Adipocyte (in vitro differentiated cells): ENCODE results near the gene IQSEC3.

ENCODE experiments used
- DNase-seq: peaks from one replicate; pipeline ENCODE4 v3.0.0-alpha.2; 2015; ENCODE audit warnings: low read depth
- H3K27me3 ChIP-seq: replicated peaks from 2 replicates; pipeline ENCODE4 v1.7.0; 2013; ENCODE audit warnings: mild to moderate bottlenecking, low read length, moderate library complexity; ENCODE audit not compliant: control insufficient read depth, insufficient read depth
- H3K36me3 ChIP-seq: 2 replicates; pipeline ENCODE4 v1.7.0; 2013; ENCODE audit warnings: low read length, mild to moderate bottlenecking, moderate library complexity; ENCODE audit not compliant: control insufficient read depth, insufficient read depth, severe bottlenecking
- H3K4me1 ChIP-seq: 2 replicates; pipeline ENCODE4 v1.7.0; 2013; ENCODE audit warnings: mild to moderate bottlenecking, low read length, moderate library complexity; ENCODE audit not compliant: control insufficient read depth, insufficient read depth
- H3K4me3 ChIP-seq: 2 replicates; pipeline ENCODE4 v1.7.0; 2013; ENCODE audit warnings: mild to moderate bottlenecking, low read length, moderate library complexity
- H3K9ac ChIP-seq: 2 replicates; pipeline ENCODE4 v1.7.0; 2013; ENCODE audit warnings: mild to moderate bottlenecking, low read length, moderate library complexity
- H3K9me3 ChIP-seq: 2 replicates; pipeline ENCODE4 v1.7.0; 2013; ENCODE audit warnings: mild to moderate bottlenecking, low read length, moderate library complexity; ENCODE audit not compliant: control insufficient read depth

Gene IQSEC3

DNA sequence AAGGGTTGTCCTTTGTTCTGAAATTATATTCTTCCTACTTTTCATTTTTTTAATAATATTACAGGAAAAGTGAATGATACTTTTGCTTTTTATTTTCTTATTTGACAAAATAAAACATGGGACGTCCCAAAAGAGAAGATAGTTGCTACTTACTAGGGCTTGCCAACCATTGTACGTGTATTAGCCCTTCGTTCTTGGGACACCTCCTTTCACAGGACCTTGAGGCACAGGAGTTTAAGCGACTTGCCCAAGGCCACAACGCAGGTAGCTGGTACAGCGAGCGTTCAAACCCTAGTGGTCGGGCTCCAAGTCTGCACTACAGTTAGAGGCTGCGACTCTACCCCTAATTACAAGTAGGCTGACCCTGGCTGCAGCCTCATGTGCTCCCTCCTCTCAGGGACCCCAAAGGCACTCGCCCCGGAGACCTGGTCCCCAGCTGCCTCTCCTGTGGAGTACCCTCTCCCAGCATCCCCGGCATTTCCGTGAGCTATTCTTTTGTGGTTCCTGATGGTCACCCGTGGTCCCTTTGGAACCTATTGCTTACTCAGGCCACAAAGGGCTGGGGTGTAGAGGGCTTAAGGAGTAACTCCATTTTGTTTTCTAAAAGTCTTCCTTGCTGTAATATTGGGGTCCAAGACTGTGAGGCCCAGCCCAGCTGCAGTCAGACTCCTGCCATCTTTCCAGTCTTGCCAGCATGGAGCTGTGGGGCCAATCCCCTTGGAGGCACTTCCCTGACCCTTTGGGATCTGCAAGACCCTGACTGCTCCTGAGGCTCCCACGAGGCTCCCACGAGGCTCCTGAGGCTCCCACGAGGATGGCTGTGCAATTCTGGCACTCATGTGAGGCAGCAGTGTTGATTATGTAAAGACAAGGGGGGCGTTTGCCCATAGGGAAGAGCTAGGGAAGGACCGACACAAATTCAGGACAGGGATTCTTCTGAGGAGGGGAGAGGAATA lies 49.7 kb downstream of the IQSEC3 start:
- H3K4me3 ChIP-seq: no peak overlapping the region
- no peaks in the 10 kb centered on the region for H3K36me3 ChIP-seq
- H3K9ac ChIP-seq: no peak overlapping the region
- no peaks in the 10 kb centered on the region for H3K9me3 ChIP-seq
- DNase-seq: no peak
- peaks cover 81% of the 10 kb centered on the region for H3K27me3 ChIP-seq
- no peaks in the 10 kb centered on the region for H3K4me1 ChIP-seq

GRCh38 chr12:117311-117710 lies 50.7 kb downstream of the IQSEC3 start:
- Histone ChIP-seq H3K9me3 (no peaks in the 10 kb centered on the region), H3K36me3 (no peaks in the 10 kb centered on the region), H3K9ac (no peak overlapping the region), H3K27me3 (peaks cover 83% of the 10 kb centered on the region), H3K4me3 (no peak overlapping the region), H3K4me1 (no peaks in the 10 kb centered on the region)
- no peak for DNase-seq

DNA sequence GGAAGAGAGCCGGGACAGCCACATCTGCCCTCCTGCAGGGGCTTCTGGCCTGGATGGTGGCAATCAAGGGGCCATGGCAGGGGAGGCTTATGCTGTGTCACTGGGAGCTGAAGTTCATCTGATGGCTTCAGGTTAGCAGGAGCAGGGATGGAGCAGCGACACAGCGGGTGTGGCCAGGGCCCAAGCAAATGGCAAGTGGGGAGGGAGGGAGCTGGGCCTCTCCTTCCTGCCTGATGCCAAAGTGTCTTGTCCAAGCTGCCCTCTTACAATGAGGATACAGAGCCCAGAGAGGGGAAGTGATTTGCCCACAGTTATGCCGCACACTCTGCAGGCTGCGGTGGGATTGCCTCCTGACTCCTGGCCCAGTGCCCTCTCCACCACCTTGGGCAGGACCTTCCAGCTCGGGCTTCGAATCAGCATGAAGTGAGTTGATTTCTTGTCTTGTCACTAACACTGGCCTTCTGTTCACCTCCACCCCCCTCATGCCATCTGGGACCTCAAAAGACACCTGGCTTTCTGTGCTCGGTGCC lies 51.3 kb downstream of the IQSEC3 start:
- no peak overlapping the region for H3K9ac ChIP-seq
- DNase-seq: no peak
- H3K27me3 ChIP-seq: peaks cover 86% of the 10 kb centered on the region
- no peak overlapping the region for H3K4me3 ChIP-seq
- no peaks in the 10 kb centered on the region for H3K9me3 ChIP-seq
- H3K36me3 ChIP-seq: no peaks in the 10 kb centered on the region
- no peaks in the 10 kb centered on the region for H3K4me1 ChIP-seq

GRCh38 chr12:118591-118990 lies 52.0 kb downstream of the IQSEC3 start:
- Histone ChIP-seq H3K4me1 (no peaks in the 10 kb centered on the region), H3K9me3 (no peaks in the 10 kb centered on the region), H3K9ac (no peak overlapping the region), H3K4me3 (no peak overlapping the region), H3K27me3 (peaks cover 85% of the 10 kb centered on the region), H3K36me3 (no peaks in the 10 kb centered on the region)
- DNase-seq: no peak

DNA sequence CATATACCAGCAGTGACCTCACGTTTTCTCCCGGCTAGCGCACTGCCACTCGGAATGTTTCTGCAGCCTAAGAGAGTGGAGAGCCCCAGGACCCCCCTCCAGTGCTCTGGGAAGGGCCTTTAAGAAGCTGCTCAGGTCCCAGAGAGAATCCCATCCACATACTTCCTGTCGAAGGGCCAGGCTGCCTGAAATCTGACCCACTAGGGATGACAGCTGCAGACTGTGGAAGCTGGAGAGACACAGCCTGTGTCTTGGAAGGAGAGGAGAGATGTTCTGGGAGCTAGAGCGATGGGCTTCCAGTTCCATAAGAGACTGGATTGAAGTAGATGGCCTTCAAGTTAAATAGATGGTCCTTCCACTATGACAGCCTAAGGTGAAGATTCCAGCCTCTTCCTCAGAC lies 54.4 kb downstream of the IQSEC3 start:
- Histone ChIP-seq H3K4me3 (no peak overlapping the region), H3K36me3 (no peaks in the 10 kb centered on the region), H3K4me1 (no peaks in the 10 kb centered on the region), H3K9ac (no peak overlapping the region), H3K27me3 (peaks cover 81% of the 10 kb centered on the region), H3K9me3 (no peaks in the 10 kb centered on the region)
- no peak for DNase-seq

DNA sequence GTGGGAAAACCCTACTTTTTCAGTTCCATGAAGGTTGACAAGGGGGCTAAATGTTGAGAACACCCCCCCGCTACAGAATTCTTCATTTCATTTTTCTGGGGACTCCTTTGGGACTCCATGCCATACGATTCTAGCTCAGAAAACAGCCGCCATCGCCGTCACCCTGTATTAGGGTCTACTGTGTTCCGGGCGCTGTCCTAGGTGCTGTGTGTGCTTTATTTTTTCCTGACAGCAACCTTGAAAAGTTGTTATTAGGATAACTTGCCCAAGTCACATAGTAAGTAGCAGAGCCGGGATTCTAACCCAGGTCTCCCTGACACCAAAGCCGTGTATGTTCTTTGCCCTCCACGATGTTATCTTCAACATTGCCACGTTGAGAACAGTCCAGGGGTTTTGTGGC lies 55.1 kb downstream of the IQSEC3 start:
- peaks cover 78% of the 10 kb centered on the region for H3K27me3 ChIP-seq
- no peak overlapping the region for H3K9ac ChIP-seq
- H3K9me3 ChIP-seq: no peaks in the 10 kb centered on the region
- no peak overlapping the region for H3K4me3 ChIP-seq
- no peak for DNase-seq
- H3K4me1 ChIP-seq: no peaks in the 10 kb centered on the region
- no peaks in the 10 kb centered on the region for H3K36me3 ChIP-seq

DNA sequence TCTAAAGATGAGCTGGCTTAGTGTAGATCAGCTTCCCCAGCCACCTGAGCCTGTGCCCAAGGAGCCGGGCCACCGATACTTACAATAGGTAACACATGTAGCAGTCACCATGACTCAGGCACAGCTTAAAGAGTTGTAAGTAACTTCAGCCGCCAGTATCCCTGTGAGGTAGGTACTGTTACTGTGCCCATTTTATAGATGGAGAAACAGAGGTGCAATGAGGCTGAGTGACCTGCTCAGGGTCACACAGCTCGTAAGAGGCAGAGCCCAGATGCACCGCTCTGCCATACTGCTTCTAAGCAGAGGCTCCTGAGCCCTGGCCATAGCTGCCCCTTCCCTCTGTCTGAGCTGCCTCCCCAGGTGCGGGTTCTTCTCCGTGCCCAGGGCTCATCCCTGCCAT lies 58.5 kb downstream of the IQSEC3 start:
- no peaks in the 10 kb centered on the region for H3K36me3 ChIP-seq
- no peaks in the 10 kb centered on the region for H3K4me1 ChIP-seq
- DNase-seq: no peak
- H3K27me3 ChIP-seq: peaks cover 67% of the 10 kb centered on the region
- H3K9me3 ChIP-seq: no peaks in the 10 kb centered on the region
- H3K9ac ChIP-seq: no peak overlapping the region
- no peak overlapping the region for H3K4me3 ChIP-seq

GRCh38 chr12:125566-125965 lies 59.0 kb downstream of the IQSEC3 start:
- H3K4me3 ChIP-seq: no peak overlapping the region
- no peak overlapping the region for H3K9ac ChIP-seq
- H3K36me3 ChIP-seq: no peaks in the 10 kb centered on the region
- DNase-seq: no peak
- no peaks in the 10 kb centered on the region for H3K9me3 ChIP-seq
- H3K27me3 ChIP-seq: peaks cover 66% of the 10 kb centered on the region
- no peaks in the 10 kb centered on the region for H3K4me1 ChIP-seq

- DNase-seq: no peak
- no peaks in the 10 kb centered on the region for H3K36me3 ChIP-seq
- H3K9me3 ChIP-seq: no peaks in the 10 kb centered on the region
- H3K9ac ChIP-seq: no peak overlapping the region
- H3K27me3 ChIP-seq: peaks cover 59% of the 10 kb centered on the region
- H3K4me3 ChIP-seq: no peak overlapping the region
- peaks cover 3% of the 10 kb centered on the region for H3K4me1 ChIP-seq
Observed at GRCh38 chr12:128079-128478, 61.5 kb downstream of the IQSEC3 start.

DNA sequence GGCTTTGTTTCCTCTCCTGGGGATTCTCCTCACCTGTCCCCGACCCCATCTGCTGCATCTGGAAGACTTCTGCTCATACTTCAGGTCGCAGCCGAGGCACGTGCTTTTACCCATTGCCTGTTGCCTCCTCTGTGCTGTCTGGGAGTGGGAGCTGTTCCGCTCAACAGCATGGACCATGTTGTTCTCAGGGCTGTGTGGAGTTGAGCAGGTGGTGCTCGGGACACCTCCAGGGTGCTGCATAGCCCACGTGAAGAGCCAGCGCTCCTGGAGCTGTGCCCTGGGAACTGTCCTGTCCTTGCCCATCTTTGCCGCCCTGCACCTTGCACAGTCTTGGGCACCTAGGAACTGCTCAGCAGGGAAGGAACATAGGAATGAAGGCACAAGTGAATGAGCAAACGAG lies 62.4 kb downstream of the IQSEC3 start:
- H3K36me3 ChIP-seq: no peaks in the 10 kb centered on the region
- DNase-seq: no peak
- no peak overlapping the region for H3K9ac ChIP-seq
- H3K9me3 ChIP-seq: no peaks in the 10 kb centered on the region
- H3K4me1 ChIP-seq: peaks cover 10% of the 10 kb centered on the region
- H3K27me3 ChIP-seq: peaks cover 53% of the 10 kb centered on the region
- no peak overlapping the region for H3K4me3 ChIP-seq

DNA sequence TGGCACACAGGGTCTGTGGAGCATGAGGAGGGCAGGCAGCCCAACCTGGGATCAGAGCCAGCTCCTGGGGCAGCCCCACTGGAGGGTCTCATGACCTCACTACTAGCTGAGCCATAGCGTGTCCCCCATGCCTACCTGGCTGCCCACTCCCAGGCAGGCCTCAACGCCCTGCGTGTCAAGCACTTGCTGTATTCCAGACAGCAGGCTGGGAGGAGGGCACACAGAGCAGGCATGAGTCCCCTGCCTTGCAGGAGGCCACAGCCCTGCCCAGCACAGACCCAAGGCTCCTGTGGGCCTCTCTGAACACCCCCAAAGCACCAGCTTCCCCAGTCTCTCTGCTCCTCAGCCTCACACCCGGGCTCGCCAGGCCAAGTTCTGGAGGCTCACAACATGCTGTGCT lies 64.0 kb downstream of the IQSEC3 start:
- no peak overlapping the region for H3K4me3 ChIP-seq

More for the DNA sequence above, 64.0 kb downstream of the IQSEC3 start:
- Histone ChIP-seq H3K4me1 (peaks cover 15% of the 10 kb centered on the region), H3K36me3 (no peaks in the 10 kb centered on the region), H3K9ac (no peak overlapping the region), H3K27me3 (peaks cover 43% of the 10 kb centered on the region), H3K9me3 (no peaks in the 10 kb centered on the region)
- DNase-seq: no peak
